Mesodermal cell (in vitro differentiated cells): ENCODE measurements around the gene ZBTB46.

ENCODE experiments used
- H3K27ac ChIP-seq: 2 replicates; pipeline ENCODE4 v1.7.0; 2013; ENCODE audit warnings: mild to moderate bottlenecking, low read depth, low read length, moderate library complexity; ENCODE audit not compliant: severe bottlenecking
- H3K36me3 ChIP-seq: 2 replicates; pipeline ENCODE4 v1.7.1; 2013; ENCODE audit warnings: mild to moderate bottlenecking, low read length, moderate library complexity; ENCODE audit not compliant: control insufficient read depth, insufficient read depth
- H3K4me1 ChIP-seq: one replicate; pipeline ENCODE4 v1.7.1; 2013; ENCODE audit warnings: mild to moderate bottlenecking, low read length; ENCODE audit not compliant: insufficient read depth, control insufficient read depth, poor library complexity, severe bottlenecking
- H3K4me3 ChIP-seq: 2 replicates; pipeline ENCODE4 v1.7.0; 2013; ENCODE audit warnings: low read length, control low read depth, mild to moderate bottlenecking; ENCODE audit not compliant: insufficient read depth, poor library complexity, severe bottlenecking; ENCODE audit errors: extremely low read depth
- H3K9me3 ChIP-seq: 2 replicates; pipeline ENCODE4 v1.7.1; 2013; ENCODE audit warnings: mild to moderate bottlenecking, low read length, moderate library complexity; ENCODE audit not compliant: control insufficient read depth
- WGBS, 2 experiments: methylation state at CpG; one replicate each; pipeline ENCODE4 v1.1.5; 2013; ENCODE audit warnings: missing lambda C conversion rate in 2 of 2; ENCODE audit not compliant: insufficient coverage in 2 of 2; 5-methylcytosine and 5-hydroxymethylcytosine counted together

Gene ZBTB46

GRCh38 chr20:63695424-63696305, 135.4 kb downstream of the ZBTB46 start:
- Histone ChIP-seq H3K36me3 (peaks cover 10% of the 10 kb centered on the region), H3K4me3 (no peak overlapping the region), H3K27ac (no peak overlapping the region), H3K9me3 (no peaks in the 10 kb centered on the region), H3K4me1 (peaks cover 28% of the 10 kb centered on the region)
- WGBS, 2 experiments: 94 to 96% methylated on average over 21 to 25 of the region's 25 CpGs

DNA sequence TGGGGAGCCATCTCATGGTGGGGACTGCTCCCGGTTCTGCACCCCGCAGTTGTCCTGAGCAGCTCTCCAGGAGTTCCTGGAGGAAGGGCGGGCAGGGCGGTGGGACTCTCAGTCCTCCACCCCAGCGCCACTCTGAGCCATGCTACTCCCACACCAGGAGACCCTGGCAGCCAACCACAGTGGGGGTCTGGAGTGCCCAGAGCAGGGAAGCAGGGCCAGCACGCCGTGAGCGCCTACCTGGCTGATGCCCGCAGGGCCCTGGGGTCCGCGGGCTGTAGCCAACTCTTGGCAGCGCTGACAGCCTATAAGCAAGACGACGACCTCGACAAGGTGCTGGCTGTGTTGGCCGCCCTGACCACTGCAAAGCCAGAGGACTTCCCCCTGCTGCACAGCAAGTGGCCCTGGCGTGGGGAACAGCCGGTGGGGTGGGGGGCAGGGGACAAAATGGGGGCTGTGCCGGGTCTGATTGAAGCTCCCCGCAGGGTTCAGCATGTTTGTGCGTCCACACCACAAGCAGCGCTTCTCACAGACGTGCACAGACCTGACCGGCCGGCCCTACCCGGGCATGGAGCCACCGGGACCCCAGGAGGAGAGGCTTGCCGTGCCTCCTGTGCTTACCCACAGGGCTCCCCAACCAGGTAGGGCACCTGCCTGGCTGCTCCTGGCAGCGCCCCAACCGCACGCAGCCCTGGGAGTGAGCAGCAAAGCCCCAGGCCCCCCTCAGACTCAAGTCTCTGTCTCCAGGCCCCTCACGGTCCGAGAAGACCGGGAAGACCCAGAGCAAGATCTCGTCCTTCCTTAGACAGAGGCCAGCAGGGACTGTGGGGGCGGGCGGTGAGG, 136.3 kb downstream of the ZBTB46 start:
- WGBS, 2 experiments: 95 to 96% methylated on average over 35 to 36 of the region's 37 CpGs
- Histone ChIP-seq H3K27ac (no peak overlapping the region), H3K36me3 (peaks cover 7% of the 10 kb centered on the region), H3K4me3 (no peak overlapping the region), H3K4me1 (peaks cover 27% of the 10 kb centered on the region), H3K9me3 (no peaks in the 10 kb centered on the region)

DNA sequence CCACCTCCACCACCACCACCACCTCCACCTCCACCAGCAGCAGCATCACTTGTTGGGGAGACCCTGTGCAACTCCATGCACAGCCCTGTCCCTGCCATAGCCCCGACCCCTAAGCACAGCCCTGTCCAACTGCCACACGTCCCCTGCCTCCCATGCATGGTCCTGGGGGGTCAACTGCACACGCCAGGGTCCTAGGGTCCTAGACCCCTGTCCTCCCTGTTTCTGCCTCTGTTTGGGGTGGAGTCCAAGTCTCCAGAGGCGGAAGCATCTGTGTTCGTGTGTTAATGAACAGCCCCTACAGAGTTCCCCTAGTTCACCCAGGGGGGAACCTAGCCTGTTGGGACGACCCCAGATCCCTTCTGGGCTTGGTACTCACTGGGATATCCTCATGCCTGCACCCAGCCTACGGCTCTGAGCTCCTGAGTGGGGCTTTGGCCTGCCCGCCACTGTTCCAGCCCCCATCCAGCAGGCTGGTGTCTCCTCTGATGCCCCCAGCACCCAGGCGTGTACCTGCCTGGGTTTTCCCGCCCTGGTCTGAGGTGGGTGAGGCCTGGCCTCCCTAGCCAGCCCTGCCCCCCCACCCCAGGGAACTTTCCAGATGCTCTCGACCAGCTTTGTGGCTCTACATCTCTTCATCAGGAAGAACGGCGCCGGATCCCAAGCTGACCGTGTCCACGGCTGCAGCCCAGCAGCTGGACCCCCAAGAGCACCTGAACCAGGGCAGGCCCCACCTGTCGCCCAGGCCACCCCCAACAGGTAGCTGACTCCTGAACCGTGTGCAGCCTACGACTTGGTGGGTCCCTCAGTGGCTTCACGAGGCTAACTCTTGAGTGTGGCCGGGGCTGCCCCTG, 137.1 kb downstream of the ZBTB46 start:
- H3K9me3 ChIP-seq: no peaks in the 10 kb centered on the region
- H3K4me1 ChIP-seq: peaks cover 18% of the 10 kb centered on the region
- H3K4me3 ChIP-seq: no peak overlapping the region
- peaks cover 6% of the 10 kb centered on the region for H3K36me3 ChIP-seq
- H3K27ac ChIP-seq: no peak overlapping the region
- WGBS, 2 experiments: 95 to 96% methylated on average over 12 to 21 of the region's 21 CpGs
